Esophagus squamous epithelium (tissue), 4 donors: Measurements from ENCODE around the gene SNX14.

Experiments
- POLR2A ChIP-seq, 4 donors: fragments of 450-650 bp; IDR thresholded peaks; one replicate each; pipeline ENCODE4 v1.6.1; 2017; ENCODE audit warnings: antibody characterized with exemption in 4 of 4, mild to moderate bottlenecking in 4 of 4, moderate library complexity in 3 of 4
- TF ChIP-seq, protein P1 (sequence below), 6 experiments: fragments of 450-650 bp in 4 of 6; fragments of 200-600 bp in 2 of 6; sonication (generic) in 2 of 6; IDR thresholded peaks; one replicate each; pipeline ENCODE4 v1.5.1; 2016 to 2019; ENCODE audit warnings: antibody characterized with exemption in 6 of 6, mild to moderate bottlenecking in 4 of 6, moderate library complexity in 4 of 6

- TF ChIP-seq, protein P1, sequence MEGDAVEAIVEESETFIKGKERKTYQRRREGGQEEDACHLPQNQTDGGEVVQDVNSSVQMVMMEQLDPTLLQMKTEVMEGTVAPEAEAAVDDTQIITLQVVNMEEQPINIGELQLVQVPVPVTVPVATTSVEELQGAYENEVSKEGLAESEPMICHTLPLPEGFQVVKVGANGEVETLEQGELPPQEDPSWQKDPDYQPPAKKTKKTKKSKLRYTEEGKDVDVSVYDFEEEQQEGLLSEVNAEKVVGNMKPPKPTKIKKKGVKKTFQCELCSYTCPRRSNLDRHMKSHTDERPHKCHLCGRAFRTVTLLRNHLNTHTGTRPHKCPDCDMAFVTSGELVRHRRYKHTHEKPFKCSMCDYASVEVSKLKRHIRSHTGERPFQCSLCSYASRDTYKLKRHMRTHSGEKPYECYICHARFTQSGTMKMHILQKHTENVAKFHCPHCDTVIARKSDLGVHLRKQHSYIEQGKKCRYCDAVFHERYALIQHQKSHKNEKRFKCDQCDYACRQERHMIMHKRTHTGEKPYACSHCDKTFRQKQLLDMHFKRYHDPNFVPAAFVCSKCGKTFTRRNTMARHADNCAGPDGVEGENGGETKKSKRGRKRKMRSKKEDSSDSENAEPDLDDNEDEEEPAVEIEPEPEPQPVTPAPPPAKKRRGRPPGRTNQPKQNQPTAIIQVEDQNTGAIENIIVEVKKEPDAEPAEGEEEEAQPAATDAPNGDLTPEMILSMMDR (IDR thresholded peaks at IDR 0.05) = no peak
- no peak for TF ChIP-seq POLR2A (IDR thresholded peaks at IDR 0.05)
Measured at GRCh38 chr6:85556992-85557668, 36.5 kb downstream of the SNX14 start.
